Hematopoietic multipotent progenitor cell treated with erythropoietin and hydrocortisone succinate and interleukin-3 and kit ligand, for 17 days (in vitro differentiated cells): ENCODE data around the gene NUBP2.

Experiments
- DNase-seq: peaks from one replicate; pipeline ENCODE4 v3.0.0-alpha.2; 2015; ENCODE audit warnings: low spot score

Gene NUBP2

DNA sequence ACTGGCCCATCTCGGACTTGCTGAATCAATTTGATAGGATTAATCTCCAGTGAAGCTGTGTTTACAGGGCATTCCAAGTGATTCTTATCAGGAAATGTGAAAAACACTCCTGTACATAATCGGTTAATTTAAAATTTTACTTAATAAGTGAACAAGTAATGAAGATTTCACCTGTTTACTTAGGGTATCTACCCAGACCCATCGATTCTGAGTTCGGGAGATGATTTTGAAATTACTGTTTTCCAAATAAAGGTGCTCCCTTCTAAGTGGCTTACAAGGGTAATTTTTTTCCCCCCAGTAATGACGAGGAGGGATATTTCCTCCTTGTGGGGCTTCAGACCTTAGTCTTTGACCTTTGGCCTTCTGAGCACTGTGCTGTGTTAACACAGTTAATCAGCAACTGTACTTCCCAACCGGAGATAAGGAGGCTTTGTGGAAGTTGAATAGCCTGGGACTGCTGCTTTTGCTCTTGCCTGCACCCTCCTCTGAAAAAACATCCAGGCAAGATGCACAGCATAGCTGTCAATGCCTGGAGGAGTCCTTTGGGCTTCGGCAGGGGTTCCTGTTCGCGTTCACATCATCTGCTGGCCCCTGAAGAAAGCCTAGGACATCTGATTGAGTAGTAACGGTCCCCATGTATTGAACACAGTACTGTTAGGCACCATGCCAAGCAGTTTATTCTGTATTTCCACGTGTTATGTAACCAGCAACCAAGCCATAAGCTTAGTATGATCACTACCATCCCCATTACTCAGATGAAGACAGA lies 46.1 kb downstream of the NUBP2 start:
- peak; percentile 44 for DNase-seq

DNA sequence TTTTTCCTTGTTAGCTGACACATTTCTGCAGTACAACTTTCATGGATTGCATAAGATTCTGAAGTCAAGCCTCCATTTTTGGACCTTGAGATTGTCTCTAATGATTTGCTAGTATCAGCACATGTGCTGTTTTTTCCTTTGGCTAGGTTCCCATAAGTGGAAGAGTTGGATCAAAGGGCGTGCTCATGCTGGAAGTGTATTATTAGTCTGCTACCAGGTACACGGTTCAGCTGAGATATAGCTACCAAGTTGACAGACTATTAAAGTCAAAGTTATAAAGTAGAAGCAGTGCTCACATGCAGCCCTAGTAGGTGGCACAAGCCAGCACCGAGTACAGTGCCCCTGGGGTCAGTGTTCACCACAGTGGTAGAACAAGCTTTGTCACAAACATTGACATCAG lies 47.5 kb downstream of the NUBP2 start:
- peak; percentile 31 for DNase-seq

DNA sequence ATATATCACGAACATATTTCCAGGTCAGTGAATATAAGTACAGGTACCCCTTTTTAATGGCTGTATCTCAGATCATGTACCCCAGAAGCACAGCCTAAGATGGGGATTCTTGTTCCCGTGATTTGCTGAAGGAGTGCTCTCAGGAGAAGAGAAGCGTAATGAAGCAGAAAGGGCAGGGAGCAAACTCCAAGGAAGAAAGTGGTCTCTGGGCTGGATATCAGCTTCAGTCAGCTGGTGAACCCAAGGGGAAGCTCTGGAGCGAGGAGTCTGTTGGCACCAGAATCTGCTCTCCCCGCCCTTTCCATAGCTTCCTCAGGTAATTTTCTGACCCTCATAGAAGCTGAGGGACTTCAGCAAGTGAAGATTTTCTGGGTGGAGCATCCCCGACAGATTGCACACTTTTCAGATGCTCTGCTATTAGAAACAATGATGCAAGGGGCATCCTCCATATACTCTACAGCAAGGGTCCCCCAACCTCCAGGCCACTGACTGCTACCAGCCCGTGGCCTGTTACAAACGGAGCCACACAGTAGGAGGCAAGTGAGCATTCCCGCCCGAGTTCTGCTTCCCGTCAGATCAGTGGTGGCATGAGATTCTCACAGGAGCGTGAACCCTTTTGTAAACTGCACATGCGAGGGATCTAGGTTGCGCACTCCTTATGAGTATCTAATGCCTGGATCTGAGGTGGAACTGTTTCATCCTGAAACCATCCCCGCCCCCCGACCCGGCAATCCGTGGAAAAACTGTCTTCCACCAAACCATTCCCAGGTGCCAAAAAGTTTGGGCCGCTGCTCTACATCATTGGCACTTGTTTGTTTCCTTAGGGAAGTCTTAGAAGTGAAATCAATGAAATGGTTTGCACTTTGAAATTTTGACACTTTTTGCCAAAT lies 48.7 kb downstream of the NUBP2 start:
- DNase-seq: no peak

DNA sequence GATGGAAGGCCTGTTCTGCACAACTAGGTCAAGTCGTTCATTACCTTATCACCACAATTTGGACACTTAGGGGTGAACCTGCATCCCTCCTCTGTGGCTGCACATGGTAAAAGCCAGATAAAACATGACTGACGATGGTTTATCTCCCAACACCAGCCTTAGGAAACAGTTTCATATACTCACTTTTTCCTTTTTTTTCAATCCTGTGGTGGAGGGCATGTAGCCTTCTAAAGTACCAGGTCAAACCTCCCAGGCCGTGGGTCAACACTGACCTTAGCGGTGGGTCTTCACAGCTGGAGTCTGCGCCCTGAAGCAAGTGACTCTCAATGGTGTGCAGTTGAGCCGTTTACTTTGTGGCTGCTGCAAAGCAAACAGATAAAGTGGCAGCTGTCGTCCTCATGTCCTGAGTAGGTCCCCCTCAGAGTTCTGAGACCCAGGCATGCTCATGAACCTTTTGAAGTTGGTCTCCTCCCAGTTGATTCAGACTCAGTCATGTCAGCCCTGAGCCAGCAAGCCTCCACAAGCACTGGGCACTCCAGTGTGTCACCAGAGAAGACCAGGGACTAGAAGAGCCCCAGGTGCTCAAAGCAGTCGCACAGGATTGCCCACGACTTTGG lies 50.2 kb downstream of the NUBP2 start:
- peak; percentile 79 for DNase-seq

DNA sequence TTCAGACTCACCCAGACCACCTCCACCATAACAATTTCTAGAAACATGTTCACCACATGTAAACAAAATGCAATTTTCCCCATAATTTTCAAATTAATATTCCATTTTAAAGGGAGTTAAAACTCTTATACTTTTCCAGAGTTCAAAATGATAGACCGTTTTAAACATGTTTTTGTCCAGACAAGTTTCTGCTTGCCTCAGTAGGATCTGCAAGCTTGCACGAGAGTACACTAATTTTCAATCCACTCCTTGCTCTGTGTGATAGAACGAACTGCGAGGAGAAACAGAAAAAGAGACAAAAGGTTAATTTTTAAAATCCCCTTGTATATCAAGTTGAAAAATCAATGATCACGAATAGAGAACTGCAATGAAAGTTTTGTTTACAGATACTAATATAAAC lies 51.3 kb downstream of the NUBP2 start:
- no peak for DNase-seq
